Gastroesophageal sphincter (tissue), 3 donors: ENCODE results near the gene TIMM8A.

Experiments used
- POLR2A ChIP-seq, 2 donors: fragments of 450-650 bp; IDR thresholded peaks; one replicate each; pipeline ENCODE4 v1.6.1; 2017; ENCODE audit warnings: antibody characterized with exemption in 2 of 2, mild to moderate bottlenecking in 2 of 2, moderate library complexity in 1 of 2
- POLR2AphosphoS5 ChIP-seq: sonication (generic); formaldehyde crosslinking; IDR thresholded peaks from one replicate; pipeline ENCODE4 v1.6.1; 2017; ENCODE audit warnings: antibody characterized with exemption
- TF ChIP-seq, protein P1 (sequence below), 4 experiments: fragments of 200-600 bp in 2 of 4; fragments of 450-650 bp in 2 of 4; sonication (generic) in 1 of 4; IDR thresholded peaks; one replicate each; pipeline ENCODE4 v1.5.1; 2017 to 2019; ENCODE audit warnings: antibody characterized with exemption in 4 of 4, mild to moderate bottlenecking in 2 of 4, moderate library complexity in 2 of 4

DNA sequence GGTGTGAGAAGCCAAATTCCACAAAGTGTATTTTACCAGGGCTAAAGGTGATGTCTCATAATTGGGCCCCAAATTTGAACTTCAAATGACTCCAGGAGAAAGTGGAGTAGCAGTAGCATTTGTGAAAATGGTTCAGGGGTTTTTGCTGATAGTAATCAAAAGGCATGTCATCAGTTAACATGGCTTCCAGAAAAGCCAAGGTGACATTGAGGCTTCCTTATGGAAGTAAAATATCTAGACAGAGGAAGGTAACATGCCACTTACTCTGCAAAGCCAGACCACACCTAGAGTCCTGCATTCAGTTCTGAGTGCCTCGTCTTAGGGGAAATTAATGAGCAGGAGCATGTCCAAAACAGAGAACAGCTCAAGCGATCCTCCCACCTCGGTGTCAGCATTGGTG, 40.1 kb upstream of the TIMM8A start:
- TF ChIP-seq POLR2A (IDR thresholded peaks at IDR 0.05) = no peak
- TF ChIP-seq, protein P1, sequence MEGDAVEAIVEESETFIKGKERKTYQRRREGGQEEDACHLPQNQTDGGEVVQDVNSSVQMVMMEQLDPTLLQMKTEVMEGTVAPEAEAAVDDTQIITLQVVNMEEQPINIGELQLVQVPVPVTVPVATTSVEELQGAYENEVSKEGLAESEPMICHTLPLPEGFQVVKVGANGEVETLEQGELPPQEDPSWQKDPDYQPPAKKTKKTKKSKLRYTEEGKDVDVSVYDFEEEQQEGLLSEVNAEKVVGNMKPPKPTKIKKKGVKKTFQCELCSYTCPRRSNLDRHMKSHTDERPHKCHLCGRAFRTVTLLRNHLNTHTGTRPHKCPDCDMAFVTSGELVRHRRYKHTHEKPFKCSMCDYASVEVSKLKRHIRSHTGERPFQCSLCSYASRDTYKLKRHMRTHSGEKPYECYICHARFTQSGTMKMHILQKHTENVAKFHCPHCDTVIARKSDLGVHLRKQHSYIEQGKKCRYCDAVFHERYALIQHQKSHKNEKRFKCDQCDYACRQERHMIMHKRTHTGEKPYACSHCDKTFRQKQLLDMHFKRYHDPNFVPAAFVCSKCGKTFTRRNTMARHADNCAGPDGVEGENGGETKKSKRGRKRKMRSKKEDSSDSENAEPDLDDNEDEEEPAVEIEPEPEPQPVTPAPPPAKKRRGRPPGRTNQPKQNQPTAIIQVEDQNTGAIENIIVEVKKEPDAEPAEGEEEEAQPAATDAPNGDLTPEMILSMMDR (IDR thresholded peaks at IDR 0.05) = no peak
- no peak for TF ChIP-seq POLR2AphosphoS5
